H1 (cell line): Measurements from ENCODE around the gene EEF1A2.

Experiments used
- GTF2F1 ChIP-seq: IDR thresholded peaks from 2 replicates; pipeline ENCODE4 v1.6.1; 2012; ENCODE audit warnings: low read depth, low read length, improper control_type of control experiment, borderline replicate concordance
- YY1 ChIP-seq: IDR thresholded peaks from 2 replicates; pipeline ENCODE4 v1.6.1; 2011; ENCODE audit warnings: low read depth, mild to moderate bottlenecking, low read length

DNA sequence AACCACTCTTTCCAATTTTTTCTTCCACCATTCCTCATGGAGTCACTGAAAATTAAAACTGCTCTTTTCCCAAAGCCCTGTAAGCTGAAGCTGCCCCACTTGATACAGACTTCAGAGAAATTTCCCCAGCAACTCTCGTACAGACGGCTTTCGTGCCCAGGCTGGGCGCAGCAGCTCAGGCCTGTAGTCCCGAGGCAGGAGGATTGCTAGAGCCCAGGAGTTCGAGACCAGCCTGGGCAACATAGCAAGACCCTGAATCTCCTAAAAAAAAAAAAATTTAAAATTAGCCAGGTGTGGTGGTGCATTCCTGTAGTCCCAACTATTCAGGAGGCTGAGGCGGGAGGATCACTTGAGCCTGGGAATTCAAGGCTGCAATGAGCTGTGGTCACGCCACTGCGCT is 28.3 kb upstream of the EEF1A2 start:
- no peak for TF ChIP-seq YY1
- TF ChIP-seq GTF2F1 = no peak
